Endothelial cell of umbilical vein (primary cell): ENCODE data around the gene ADD1. TPM values are rescaled to one million over a fixed set of nuclear protein-coding genes. Genes with fewer than 3 reads are reported as not detected.

ENCODE experiments used
- BruUV-seq: library from RNA; stranded (reverse); fragments of 400-500 nt; replicated peaks from 2 replicates; lab custom pipeline; 2021; lab: Mats Ljungman, UMichigan
- CTCF ChIA-PET: fragments of 300-600, 350-600 bp; sonication (Branson Sonifier 250); formaldehyde crosslinking; loops from one replicate; lab custom pipeline; 2021; ENCODE audit warnings: antibody characterized with exemption, inconsistent platforms; lab: Charles Lee
- POLR2A ChIA-PET: fragments of 300-600, 350-600 bp; sonication (Branson Sonifier 250); formaldehyde crosslinking; loops from one replicate; lab custom pipeline; 2021; ENCODE audit warnings: antibody characterized with exemption, inconsistent platforms; lab: Charles Lee
- DNase-seq: peaks from one replicate; pipeline ENCODE4 v3.0.0-alpha.2; 2011; ENCODE audit warnings: low read depth, low spot score
- FAIRE-seq: peaks from 2 replicates; lab custom pipeline; 2011; peaks lifted over from hg19 to GRCh38; lab: Jason Lieb, UNC
- H2AFZ ChIP-seq: 2 replicates; pipeline ENCODE4 v1.6.0; 2012; ENCODE audit warnings: low read depth, low read length, control low read depth, inconsistent platforms
- H3K27ac ChIP-seq: 2 replicates; pipeline ENCODE4 v1.5.1; 2011; ENCODE audit warnings: low read depth, mild to moderate bottlenecking, control low read depth, low read length, moderate library complexity; ENCODE audit not compliant: insufficient read depth
- H3K27me3 ChIP-seq, 2 experiments: 2 replicates each; pipeline versions ENCODE4 v1.6.0 to v1.6.1; 2011; ENCODE audit warnings: low read length in 2 of 2, mixed read lengths in 1 of 2; ENCODE audit not compliant: control insufficient read depth in 2 of 2, insufficient read depth in 2 of 2
- H3K36me3 ChIP-seq, 2 experiments: 2 replicates in 1 of 2; 3 replicates in 1 of 2; pipeline ENCODE4 v1.5.1; 2011; ENCODE audit warnings: low read length in 2 of 2, mild to moderate bottlenecking in 1 of 2, moderate library complexity in 1 of 2; ENCODE audit not compliant: control insufficient read depth in 2 of 2, insufficient read depth in 2 of 2; ENCODE audit errors: extremely low read depth in 1 of 2
- H3K4me1 ChIP-seq: 3 replicates; pipeline ENCODE4 v1.5.1; 2011; ENCODE audit warnings: mild to moderate bottlenecking, low read length; ENCODE audit not compliant: control insufficient read depth, insufficient read depth; ENCODE audit errors: extremely low read depth
- H3K4me2 ChIP-seq: 2 replicates; pipeline ENCODE4 v1.6.1; 2011; ENCODE audit warnings: low read length, control low read depth, mixed read lengths; ENCODE audit not compliant: insufficient read depth
- H3K4me3 ChIP-seq, 3 experiments: fragments of 200-600 bp in 1 of 3; sonication (generic), shearing (Covaris generic) in 1 of 3; replicated peaks in 1 of 3; 2 replicates each; pipeline ENCODE4 v1.5.1; 2011 to 2016; ENCODE audit warnings: control low read depth in 3 of 3, low read length in 3 of 3, mild to moderate bottlenecking in 2 of 3, inconsistent platforms in 1 of 3, low read depth in 1 of 3, moderate library complexity in 1 of 3; ENCODE audit not compliant: insufficient read depth in 1 of 3
- H3K79me2 ChIP-seq: 2 replicates; pipeline ENCODE4 v1.6.0; 2012; ENCODE audit warnings: low read length, inconsistent platforms; ENCODE audit not compliant: control insufficient read depth, insufficient read depth
- H3K9ac ChIP-seq: replicated peaks from 2 replicates; pipeline ENCODE3; 2011; ENCODE audit warnings: low read length, control low read depth; ENCODE audit not compliant: insufficient read depth; ENCODE audit errors: extremely low read depth
- H3K9me1 ChIP-seq: replicated peaks from 3 replicates; pipeline ENCODE4 v1.6.0; 2011; ENCODE audit warnings: mild to moderate bottlenecking, low read length; ENCODE audit not compliant: control insufficient read depth, insufficient read depth; ENCODE audit errors: extremely low read depth
- H3K9me3 ChIP-seq: replicated peaks from 2 replicates; pipeline ENCODE4 v1.5.1; 2012; ENCODE audit warnings: low read length, inconsistent platforms; ENCODE audit not compliant: control insufficient read depth, insufficient read depth
- H4K20me1 ChIP-seq: replicated peaks from 2 replicates; pipeline ENCODE3; 2011; ENCODE audit warnings: mild to moderate bottlenecking, low read length; ENCODE audit not compliant: control insufficient read depth, insufficient read depth; ENCODE audit errors: extremely low read depth
- EZH2 ChIP-seq: IDR thresholded peaks from 2 replicates; pipeline ENCODE4 v1.6.1; 2012; ENCODE audit warnings: borderline replicate concordance, low read depth, mild to moderate bottlenecking, moderate library complexity, low read length, inconsistent platforms; ENCODE audit not compliant: severe bottlenecking
- FOS ChIP-seq: IDR thresholded peaks from 2 replicates; pipeline ENCODE4 v1.6.1; 2011; ENCODE audit warnings: mild to moderate bottlenecking, low read length, moderate library complexity, borderline replicate concordance; ENCODE audit not compliant: insufficient read depth
- GATA2 ChIP-seq: IDR thresholded peaks from 2 replicates; pipeline ENCODE4 v1.7.0; 2011; ENCODE audit warnings: low read depth, mild to moderate bottlenecking, moderate library complexity, mixed read lengths, low read length; ENCODE audit not compliant: insufficient read length, insufficient read depth
- JUN ChIP-seq: IDR thresholded peaks from 2 replicates; pipeline ENCODE4 v1.6.1; 2011; ENCODE audit warnings: borderline replicate concordance, low read depth; ENCODE audit not compliant: insufficient read length, insufficient read depth
- MYC ChIP-seq: IDR thresholded peaks from one replicate; pipeline ENCODE4 v1.6.1; 2011; ENCODE audit warnings: mild to moderate bottlenecking, low read depth, low read length
- POLR2A ChIP-seq: IDR thresholded peaks from 2 replicates; pipeline ENCODE4 v1.6.1; 2012; ENCODE audit warnings: low read depth, mild to moderate bottlenecking, control low read depth, low read length
- POLR2AphosphoS5 ChIP-seq: IDR thresholded peaks from 2 replicates; pipeline ENCODE4 v1.6.1; 2012; ENCODE audit warnings: low read depth, mild to moderate bottlenecking, control low read depth, low read length, moderate library complexity; ENCODE audit not compliant: insufficient read depth
- dilution Hi-C: fragments of 300-500 bp; cut with MboI; formaldehyde crosslinking; loops from one replicate; pipeline ENCODE4 v1.15.0; 2019; ENCODE audit warnings: low sequenced_read_pairs; ENCODE audit not compliant: extremely low pct_ligation_motif_present
- intact Hi-C: fragments of 100-400 bp; cut with micrococcal nuclease; formaldehyde crosslinking; loops from one replicate; pipeline ENCODE4 v1.10.0; 2022
- polyA plus RNA-seq, 4 experiments: library from polyadenylated mRNA; depleted of rRNA in 3 of 4; stranded (reverse) in 3 of 4; unstranded in 1 of 4; fragments of >200 nt; gene quantifications; 2 replicates each; pipeline versions ENCODE4 v1.2.1 to v1.2.3, GENCODE V29; 2011 to 2012; ENCODE audit warnings: missing spikeins in 1 of 4
- total RNA-seq: library from RNA; stranded (reverse); gene quantifications from 2 replicates; pipeline ENCODE4 v1.2.3, GENCODE V29; 2021
- TF ChIP-seq, protein P1 (sequence below): IDR thresholded peaks from 2 replicates; pipeline ENCODE4 v1.6.1; 2011; ENCODE audit not compliant: insufficient read depth, insufficient read length
- TF ChIP-seq, protein P2 (sequence below), 2 donors: IDR thresholded peaks; 1 replicate in 1 of 2; 2 replicates in 1 of 2; pipeline ENCODE4 v1.5.1; 2011; ENCODE audit warnings: low read length in 2 of 2, mild to moderate bottlenecking in 2 of 2, moderate library complexity in 2 of 2, control low read depth in 1 of 2, inconsistent platforms in 1 of 2, low read depth in 1 of 2; ENCODE audit not compliant: insufficient read depth in 1 of 2; ENCODE audit errors: extremely low read depth in 1 of 2

The ADD1 gene
- total and polyA plus RNA-seq, 2 donors (not counting 3 experiments of a cell fraction or from before 2014, with no cell fraction given), result 219 to 305 TPM

DNA sequence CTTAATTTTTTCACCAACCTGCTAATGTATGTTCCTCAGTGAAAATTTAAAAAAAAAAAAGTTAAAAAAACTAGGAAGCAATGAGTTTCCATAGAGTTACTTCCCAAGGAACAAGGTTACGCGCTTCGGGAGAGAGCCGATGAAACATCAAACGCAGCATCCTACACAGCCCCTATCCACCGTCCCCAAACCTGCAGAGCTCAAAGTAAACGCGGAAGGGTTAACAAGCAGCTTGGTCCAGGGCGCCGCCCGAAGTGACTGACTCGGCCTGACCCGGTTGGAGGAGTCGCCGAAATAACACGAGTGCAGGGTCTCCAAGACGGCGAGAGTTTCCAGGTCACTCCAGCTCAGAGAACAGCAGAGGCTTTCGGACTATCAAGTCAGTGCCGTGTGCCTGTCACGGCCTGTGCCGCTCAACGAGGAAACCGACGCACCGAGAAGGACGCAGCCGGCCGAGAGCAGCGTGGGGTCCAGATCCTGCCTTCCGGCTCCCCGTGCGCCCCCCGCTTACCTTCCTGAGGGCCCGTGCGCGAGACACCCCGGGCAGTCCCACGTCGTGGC is 119.0 kb downstream of the ADD1 start:
- Histone ChIP-seq H3K79me2 (peaks cover 49% of the 10 kb centered on the region), H3K27ac (peak overlapping the region; percentile 64), H3K27me3 (no peaks in the 10 kb centered on the region), H4K20me1 (peaks cover 2% of the 10 kb centered on the region), H3K4me1 (peaks cover 33% of the 10 kb centered on the region), H2AFZ (peak overlapping the region; percentile 47), H3K4me2 (peak overlapping the region; percentile 89), H3K9me3 (no peaks in the 10 kb centered on the region), H3K9ac (peak overlapping the region; percentile 85), H3K4me3 (peak overlapping the region; percentile 25 to 73 (median 70)), H3K9me1 (no peaks in the 10 kb centered on the region), H3K36me3 (peaks cover 0 to 3% of the 10 kb centered on the region in 2 experiments)
- BruUV-seq, result TSS peak; percentile 44
- intact Hi-C loops (loop anchor here (5.0 to 10.0 kb wide), 2 partner anchors 75 to 548 kb away; partner anchors contain the start of genes CFAP99 and ZFYVE28), dilution Hi-C loops (no loop called here)
- TF ChIP-seq JUN, result no peak
- TF ChIP-seq POLR2A, result peak; percentile 11
- CTCF ChIA-PET, result interaction anchor here (0.7 to 5.2 kb wide), 10 partner anchors 9 to 199 kb away, joined by 3 to 28 read pairs (median 6); no protein-coding TSS in a partner anchor
- FAIRE-seq, result no peak
- POLR2A ChIA-PET, result interaction anchor here (0.7 to 1.1 kb wide), 2 partner anchors 16 to 199 kb away, joined by 3 to 4 read pairs; no protein-coding TSS in a partner anchor
- peak; percentile 71 for DNase-seq

DNA sequence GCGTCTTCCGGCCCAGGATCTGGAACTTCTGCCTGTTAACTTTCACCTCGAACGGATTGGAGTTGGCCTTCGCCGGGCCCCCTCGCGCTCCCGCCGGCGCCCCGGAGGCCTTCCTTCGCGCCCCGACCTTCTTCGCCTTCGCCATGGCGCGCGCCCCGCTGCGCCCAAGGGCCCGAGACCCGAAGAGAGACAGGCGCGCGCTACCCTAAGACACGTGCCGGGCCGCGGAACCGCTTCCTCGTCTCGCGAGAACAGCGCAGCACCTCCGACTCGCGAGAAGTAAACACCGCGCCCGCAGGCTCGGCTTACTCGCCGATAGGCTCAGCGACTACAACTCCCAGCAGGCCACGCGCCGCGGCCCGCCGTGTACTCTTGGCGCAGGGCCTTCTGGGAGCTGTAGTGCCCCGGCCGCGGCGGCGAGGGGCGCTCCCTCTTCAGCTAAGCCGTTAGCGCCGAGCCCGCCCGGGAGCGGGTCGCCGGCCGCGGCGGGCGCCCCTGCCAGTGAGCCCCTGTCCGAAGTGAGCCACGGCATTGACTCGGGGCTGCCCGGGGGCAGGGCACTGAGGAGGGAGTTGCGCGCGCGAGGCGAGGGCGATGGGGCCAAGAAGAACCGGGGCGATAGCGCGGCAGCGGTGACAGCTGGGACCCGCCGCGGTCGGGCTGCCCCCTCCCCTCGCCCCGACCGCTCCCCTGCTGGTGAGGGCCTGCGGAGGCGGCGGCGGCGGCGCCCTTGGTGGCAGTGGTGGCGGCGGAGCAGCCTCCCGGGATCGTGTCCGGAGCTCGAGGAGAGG is 119.7 kb downstream of the ADD1 start, which contains the start of the genes GRK4 and NOP14:
Gene GRK4, plus strand, starts transcription at position 397 of the 791 bp plus-strand sequence. CDS start 500 bp downstream, outside the sequence.
Gene NOP14, minus strand, starts transcription at position 232 of the 791 bp plus-strand sequence. Its CDS starts 87 bp downstream, at position 145.
- intact Hi-C loops (loop anchor here (5.0 to 10.0 kb wide), 2 partner anchors 74 to 549 kb away; partner anchors contain the start of genes CFAP99 and ZFYVE28), dilution Hi-C loops (no loop called here)
- no peaks in the 10 kb centered on the region for H3K9me1 ChIP-seq
- peak within 1 kb of the TSS; percentile 97 for H3K4me2 ChIP-seq
- no peaks in the 10 kb centered on the region for H3K36me3 ChIP-seq
- FAIRE-seq (peak; percentile 91), DNase-seq (peak; percentile 98)
- H3K27me3 ChIP-seq, result no peaks in the 10 kb centered on the region
- peak within 1 kb of the TSS; percentile 85 for H3K9ac ChIP-seq
- peak within 1 kb of the TSS; percentile 54 to 84 (median 73) for H3K4me3 ChIP-seq
- H2AFZ ChIP-seq, result peak within 1 kb of the TSS; percentile 97
- ChIA-PET CTCF (interaction anchor here (0.8 to 5.2 kb wide), 10 partner anchors 9 to 207 kb away, joined by 3 to 28 read pairs (median 6); partner anchors contain the start of gene TNIP2), POLR2A (interaction anchor here (0.7 to 1.1 kb wide), 3 partner anchors 14 to 479 kb away, joined by 3 to 4 read pairs (median 3); no protein-coding TSS in a partner anchor)
- peak within 1 kb of the TSS; percentile 64 for H3K27ac ChIP-seq
- H3K79me2 ChIP-seq, result peaks cover 42% of the 10 kb centered on the region
- no peaks in the 10 kb centered on the region for H3K9me3 ChIP-seq
- TF ChIP-seq MYC (peak; percentile 94), POLR2AphosphoS5 (peak; percentile 85), EZH2 (no peak), FOS (no peak), POLR2A (peak; percentile 63), GATA2 (no peak)
- TF ChIP-seq, protein P1, sequence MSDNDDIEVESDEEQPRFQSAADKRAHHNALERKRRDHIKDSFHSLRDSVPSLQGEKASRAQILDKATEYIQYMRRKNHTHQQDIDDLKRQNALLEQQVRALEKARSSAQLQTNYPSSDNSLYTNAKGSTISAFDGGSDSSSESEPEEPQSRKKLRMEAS, result peak; percentile 98
- TF ChIP-seq, protein P2, sequence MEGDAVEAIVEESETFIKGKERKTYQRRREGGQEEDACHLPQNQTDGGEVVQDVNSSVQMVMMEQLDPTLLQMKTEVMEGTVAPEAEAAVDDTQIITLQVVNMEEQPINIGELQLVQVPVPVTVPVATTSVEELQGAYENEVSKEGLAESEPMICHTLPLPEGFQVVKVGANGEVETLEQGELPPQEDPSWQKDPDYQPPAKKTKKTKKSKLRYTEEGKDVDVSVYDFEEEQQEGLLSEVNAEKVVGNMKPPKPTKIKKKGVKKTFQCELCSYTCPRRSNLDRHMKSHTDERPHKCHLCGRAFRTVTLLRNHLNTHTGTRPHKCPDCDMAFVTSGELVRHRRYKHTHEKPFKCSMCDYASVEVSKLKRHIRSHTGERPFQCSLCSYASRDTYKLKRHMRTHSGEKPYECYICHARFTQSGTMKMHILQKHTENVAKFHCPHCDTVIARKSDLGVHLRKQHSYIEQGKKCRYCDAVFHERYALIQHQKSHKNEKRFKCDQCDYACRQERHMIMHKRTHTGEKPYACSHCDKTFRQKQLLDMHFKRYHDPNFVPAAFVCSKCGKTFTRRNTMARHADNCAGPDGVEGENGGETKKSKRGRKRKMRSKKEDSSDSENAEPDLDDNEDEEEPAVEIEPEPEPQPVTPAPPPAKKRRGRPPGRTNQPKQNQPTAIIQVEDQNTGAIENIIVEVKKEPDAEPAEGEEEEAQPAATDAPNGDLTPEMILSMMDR (IDR thresholded peaks at IDR 0.05; ENCODE audit: extremely low read depth in 1 of 2, insufficient read depth in 1 of 2, low read depth in 1 of 2, low read length in 2 of 2), result peak in 1 of 2 donors; percentile 20
- peaks cover 2% of the 10 kb centered on the region for H4K20me1 ChIP-seq
- H3K4me1 ChIP-seq, result peaks cover 32% of the 10 kb centered on the region
- BruUV-seq, result no TSS peak
